ENCODE measurements around the gene PTPRG. TPM values are rescaled to one million over a fixed set of nuclear protein-coding genes. Genes with fewer than 3 reads are reported as not detected.

Gene PTPRG
- total and polyA plus RNA-seq, 2 experiments from 2014 or later: 24.4 to 131 TPM

DNA sequence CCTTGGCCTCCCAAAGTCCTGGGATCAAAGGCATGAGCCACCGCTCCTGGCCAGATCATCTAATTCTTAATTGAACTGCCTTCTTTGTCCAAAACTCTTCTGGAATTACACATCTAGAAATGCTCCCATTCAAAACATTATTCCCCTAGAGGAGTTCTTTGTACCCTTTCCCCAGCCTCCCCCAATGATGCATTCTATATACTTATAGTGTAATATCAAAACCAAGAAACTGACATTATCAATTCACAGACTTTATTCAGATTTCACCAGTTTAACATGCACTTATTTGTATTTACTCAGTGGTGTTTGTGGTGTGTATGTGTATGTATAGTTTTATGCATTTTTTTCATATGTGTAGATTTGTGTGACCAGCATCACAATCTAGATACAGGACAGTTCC is 85.0 kb downstream of the PTPRG start (continued):
- TF ChIP-seq NANOG (IDR thresholded peaks at IDR 0.05; ENCODE audit: borderline replicate concordance) (no peak), JUNB (IDR thresholded peaks at IDR 0.05; ENCODE audit: unreplicated experiment) (no peak), ETS1 (IDR thresholded peaks at IDR 0.05) (no peak), EZH2 (IDR thresholded peaks at IDR 0.05; ENCODE audit: low read depth, unreplicated experiment) (no peak), CREB1 (CRISPR knock-in tag; IDR thresholded peaks at IDR 0.05; ENCODE audit: low read depth) (no peak), STAT1 (IDR thresholded peaks at IDR 0.05; ENCODE audit: unreplicated experiment) (no peak)
- TF ChIP-seq, protein P1, sequence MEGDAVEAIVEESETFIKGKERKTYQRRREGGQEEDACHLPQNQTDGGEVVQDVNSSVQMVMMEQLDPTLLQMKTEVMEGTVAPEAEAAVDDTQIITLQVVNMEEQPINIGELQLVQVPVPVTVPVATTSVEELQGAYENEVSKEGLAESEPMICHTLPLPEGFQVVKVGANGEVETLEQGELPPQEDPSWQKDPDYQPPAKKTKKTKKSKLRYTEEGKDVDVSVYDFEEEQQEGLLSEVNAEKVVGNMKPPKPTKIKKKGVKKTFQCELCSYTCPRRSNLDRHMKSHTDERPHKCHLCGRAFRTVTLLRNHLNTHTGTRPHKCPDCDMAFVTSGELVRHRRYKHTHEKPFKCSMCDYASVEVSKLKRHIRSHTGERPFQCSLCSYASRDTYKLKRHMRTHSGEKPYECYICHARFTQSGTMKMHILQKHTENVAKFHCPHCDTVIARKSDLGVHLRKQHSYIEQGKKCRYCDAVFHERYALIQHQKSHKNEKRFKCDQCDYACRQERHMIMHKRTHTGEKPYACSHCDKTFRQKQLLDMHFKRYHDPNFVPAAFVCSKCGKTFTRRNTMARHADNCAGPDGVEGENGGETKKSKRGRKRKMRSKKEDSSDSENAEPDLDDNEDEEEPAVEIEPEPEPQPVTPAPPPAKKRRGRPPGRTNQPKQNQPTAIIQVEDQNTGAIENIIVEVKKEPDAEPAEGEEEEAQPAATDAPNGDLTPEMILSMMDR (conservative IDR thresholded peaks at IDR 0.05; ENCODE audit: low read depth in 2 of 2): no peak

- H4K20me1 ChIP-seq (replicated peaks; ENCODE audit: insufficient read depth): peaks cover 46% of the 10 kb centered on the region
- no peak overlapping the region for H3K27ac ChIP-seq (ENCODE audit: low read depth)
- H3F3A ChIP-seq (replicated peaks; ENCODE audit: low read depth): no peaks in the 10 kb centered on the region
- no peak overlapping the region for H3K4me3 ChIP-seq
- Mint-ChIP-seq H3K27me3 (ENCODE audit: insufficient read depth, low read depth, poor library complexity) (peaks cover 6% of the 10 kb centered on the region), H3K27ac (no peak overlapping the region), H3K4me3 (no peak overlapping the region), H3K4me1 (peaks cover 26% of the 10 kb centered on the region), H3K9me3 (peaks cover 17% of the 10 kb centered on the region), H3K36me3 (ENCODE audit: low read depth) (peaks cover 64% of the 10 kb centered on the region)
- H3K4me2 ChIP-seq: no peak overlapping the region
- no peak for DNase-seq (ENCODE audit: low spot score)
- no peaks in the 10 kb centered on the region for H3K9me2 ChIP-seq (ENCODE audit: insufficient read depth)
- H2AFZ ChIP-seq: no peak overlapping the region
- H3K27me3 ChIP-seq (ENCODE audit: insufficient read depth): no peaks in the 10 kb centered on the region
- H3K79me2 ChIP-seq (replicated peaks; ENCODE audit: insufficient read depth): peaks cover 100% of the 10 kb centered on the region
- peaks cover 26% of the 10 kb centered on the region for H3K4me1 ChIP-seq (ENCODE audit: insufficient read depth)
- ATAC-seq: no peak
- H3K36me3 ChIP-seq (ENCODE audit: insufficient read depth): no peaks in the 10 kb centered on the region; the same call in 1 of the 2 replicates
- TF ChIP-seq NANOG (IDR thresholded peaks at IDR 0.05; ENCODE audit: borderline replicate concordance) (no peak), ZNF462 (CRISPR knock-in tag; IDR thresholded peaks at IDR 0.05) (no peak), ZNF114 (CRISPR knock-in tag; IDR thresholded peaks at IDR 0.05) (no peak), POLR2AphosphoS5 (IDR thresholded peaks at IDR 0.05; ENCODE audit: low read depth) (no peak), ETS1 (IDR thresholded peaks at IDR 0.05) (no peak), EZH2phosphoT487 (IDR thresholded peaks at IDR 0.05; ENCODE audit: unreplicated experiment) (no peak), EZH2 (IDR thresholded peaks at IDR 0.05; ENCODE audit: low read depth, unreplicated experiment) (no peak), STAT1 (IDR thresholded peaks at IDR 0.05; ENCODE audit: unreplicated experiment) (no peak)
- TF ChIP-seq, protein P1 (conservative IDR thresholded peaks at IDR 0.05; ENCODE audit: low read depth in 2 of 2): no peak
Observed at GRCh38 chr3:61646851-61647525, 85.6 kb downstream of the PTPRG start.

Data from GM23338 (cell line).